Activated B cell treated with CpG ODN at 0.5 μM for 24 hours (primary cell): ENCODE results near the gene SCD5. TPM values are rescaled to one million over a fixed set of nuclear protein-coding genes. Genes with fewer than 3 reads are reported as not detected.

ENCODE experiments used
- ATAC-seq: fragments of 200-7000 bp; cut with Tn5 transposase; one replicate; pipeline ENCODE4 v1.10.0; 2021; ENCODE audit warnings: low read depth, mild to moderate bottlenecking, moderate library complexity
- CTCF ChIA-PET: fragments of 350-600 bp; sonication (Branson Sonifier 250); formaldehyde crosslinking; loops from one replicate; lab custom pipeline; 2021; ENCODE audit warnings: antibody characterized with exemption; lab: Charles Lee
- POLR2A ChIA-PET: fragments of 350-600 bp; sonication (Branson Sonifier 250); formaldehyde crosslinking; loops from one replicate; lab custom pipeline; 2021; ENCODE audit warnings: antibody characterized with exemption; lab: Charles Lee
- DNase-seq: peaks from one replicate; pipeline ENCODE4 v3.0.0; 2022
- H3K27ac Mint-ChIP-seq: one replicate; pipeline ENCODE4 v1.8.0; 2020; ENCODE audit warnings: mixed read lengths
- H3K27me3 Mint-ChIP-seq: one replicate; pipeline ENCODE4 v1.8.0; 2021; ENCODE audit warnings: mixed read lengths
- H3K36me3 Mint-ChIP-seq: one replicate; pipeline ENCODE4 v1.8.0; 2021; ENCODE audit warnings: low read depth, mixed read lengths
- H3K4me1 Mint-ChIP-seq: one replicate; pipeline ENCODE4 v1.8.0; 2021; ENCODE audit warnings: mixed read lengths
- H3K4me3 Mint-ChIP-seq: one replicate; pipeline ENCODE4 v1.8.0; 2020; ENCODE audit warnings: mild to moderate bottlenecking, mixed read lengths
- H3K9me3 Mint-ChIP-seq: one replicate; pipeline ENCODE4 v1.8.0; 2020; ENCODE audit warnings: mixed read lengths
- CTCF ChIP-seq: fragments of 200-600 bp; IDR thresholded peaks from one replicate; pipeline ENCODE4 v1.8.0; 2022; ENCODE audit warnings: antibody characterized with exemption, mild to moderate bottlenecking
- intact Hi-C: fragments of 100-400 bp; cut with micrococcal nuclease; formaldehyde crosslinking; loops from one replicate; pipeline ENCODE4 v1.15.1; 2024
- total RNA-seq: library from RNA; stranded (reverse); gene quantifications from 2 replicates; pipeline ENCODE4 v1.2.3, GENCODE V29; 2022

SCD5 gene
- total RNA-seq, 1 donor from 2014 or later, result not detected

DNA sequence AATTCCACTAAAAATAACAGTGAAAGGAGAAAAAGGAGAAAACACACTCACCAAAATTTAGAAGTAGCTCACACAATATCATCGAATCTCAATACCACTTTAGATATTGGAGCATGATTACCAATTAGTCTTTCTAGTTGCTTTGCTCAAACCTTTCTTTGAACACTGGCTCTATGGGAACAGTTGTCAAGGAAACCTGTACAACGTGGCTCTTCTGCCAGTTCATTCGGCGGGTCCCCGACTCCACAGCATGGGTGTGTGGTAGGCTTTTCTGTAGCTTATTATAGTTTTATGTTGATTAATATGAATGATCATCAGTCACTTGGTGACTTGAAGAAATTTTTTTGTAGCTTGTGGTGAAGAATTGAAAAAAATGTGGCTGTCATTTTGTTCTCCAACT lies 186.6 kb downstream of the SCD5 start:
- Mint-ChIP-seq H3K27me3 (no peaks in the 10 kb centered on the region), H3K36me3 (no peaks in the 10 kb centered on the region), H3K4me3 (no peak overlapping the region), H3K9me3 (no peaks in the 10 kb centered on the region), H3K27ac (no peak overlapping the region), H3K4me1 (no peaks in the 10 kb centered on the region)
- no peak for ATAC-seq
- ChIA-PET POLR2A (no interaction called here), CTCF (no interaction called here)
- intact Hi-C loops, result no loop called here
- no peak for DNase-seq
- no peak for TF ChIP-seq CTCF

GRCh38 chr4:82611527-82611926 lies 187.1 kb downstream of the SCD5 start:
- TF ChIP-seq CTCF, result no peak
- no peak overlapping the region for H3K4me3 Mint-ChIP-seq
- intact Hi-C loops, result no loop called here
- CTCF ChIA-PET, result no interaction called here
- no peak for ATAC-seq
- no peaks in the 10 kb centered on the region for H3K27me3 Mint-ChIP-seq
- POLR2A ChIA-PET, result no interaction called here
- H3K4me1 Mint-ChIP-seq, result no peaks in the 10 kb centered on the region
- no peak overlapping the region for H3K27ac Mint-ChIP-seq
- no peaks in the 10 kb centered on the region for H3K36me3 Mint-ChIP-seq
- DNase-seq, result no peak
- H3K9me3 Mint-ChIP-seq, result no peaks in the 10 kb centered on the region

DNA sequence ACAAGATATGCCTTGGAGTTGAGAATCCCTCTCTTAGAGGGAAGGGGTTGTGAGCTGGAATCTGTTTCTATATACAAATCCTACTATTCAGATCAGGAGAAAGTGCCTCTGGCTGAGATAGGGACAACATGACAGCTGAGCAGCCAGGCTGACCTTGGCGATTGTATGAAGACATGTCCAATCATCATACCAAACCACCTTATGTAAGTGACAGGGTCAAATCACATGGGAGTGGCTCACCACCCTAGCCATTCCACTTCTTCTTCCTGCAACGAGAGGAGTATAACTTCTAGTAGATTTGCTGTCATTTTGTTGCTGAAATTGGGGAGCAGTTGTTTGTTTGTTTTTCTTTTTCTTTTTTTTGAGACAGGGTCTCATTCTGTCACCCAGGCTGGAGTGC lies 188.6 kb downstream of the SCD5 start:
- Mint-ChIP-seq H3K27ac (no peak overlapping the region), H3K4me1 (no peaks in the 10 kb centered on the region), H3K36me3 (no peaks in the 10 kb centered on the region), H3K9me3 (no peaks in the 10 kb centered on the region), H3K4me3 (no peak overlapping the region), H3K27me3 (no peaks in the 10 kb centered on the region)
- intact Hi-C loops, result no loop called here
- no peak for TF ChIP-seq CTCF
- CTCF ChIA-PET, result no interaction called here
- ATAC-seq (no peak), DNase-seq (no peak)
- POLR2A ChIA-PET, result no interaction called here

DNA sequence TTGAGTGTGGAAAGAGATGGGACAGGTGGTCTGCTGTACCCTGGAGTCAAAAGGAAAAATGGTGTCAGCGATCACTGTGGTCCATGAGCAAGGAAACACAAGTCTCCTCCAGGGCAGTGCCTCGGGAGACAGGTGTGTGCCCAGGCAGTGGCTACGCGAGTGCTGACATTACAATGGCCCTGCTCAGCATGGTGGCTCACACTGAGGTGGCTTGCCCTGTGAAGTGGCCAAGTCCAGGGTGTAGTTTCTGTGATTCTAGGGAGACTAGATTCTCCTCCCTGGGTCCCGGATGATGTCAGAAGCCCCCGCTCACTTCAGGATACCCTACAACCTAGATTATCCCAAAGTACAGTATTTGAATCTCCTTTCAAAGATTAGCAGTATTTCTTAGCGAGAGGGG lies 192.0 kb downstream of the SCD5 start:
- H3K4me3 Mint-ChIP-seq, result no peak overlapping the region
- TF ChIP-seq CTCF, result no peak
- intact Hi-C loops, result no loop called here
- DNase-seq, result no peak
- H3K4me1 Mint-ChIP-seq, result no peaks in the 10 kb centered on the region
- H3K9me3 Mint-ChIP-seq, result no peaks in the 10 kb centered on the region
- H3K27ac Mint-ChIP-seq, result no peak overlapping the region
- H3K36me3 Mint-ChIP-seq, result no peaks in the 10 kb centered on the region
- ATAC-seq, result no peak
- ChIA-PET POLR2A (no interaction called here), CTCF (no interaction called here)
- peaks cover 6% of the 10 kb centered on the region for H3K27me3 Mint-ChIP-seq

GRCh38 chr4:82604522-82604921 lies 194.1 kb downstream of the SCD5 start:
- Mint-ChIP-seq H3K36me3 (no peaks in the 10 kb centered on the region), H3K27ac (no peak overlapping the region), H3K4me3 (no peak overlapping the region), H3K9me3 (no peaks in the 10 kb centered on the region), H3K27me3 (peaks cover 10% of the 10 kb centered on the region), H3K4me1 (no peaks in the 10 kb centered on the region)
- CTCF ChIA-PET, result no interaction called here
- no peak for TF ChIP-seq CTCF
- DNase-seq (no peak), ATAC-seq (no peak)
- intact Hi-C loops, result no loop called here
- POLR2A ChIA-PET, result no interaction called here
